NK-92 (cell line): ENCODE measurements around the gene EVL.
"Not testable (repeated sequence)": the region's sequence is repeated elsewhere in the genome, so short reads cannot be mapped to it uniquely, and the experiment has no call there.

Experiments
- DNase-seq: peaks from one replicate; lab custom pipeline; 2025; ENCODE audit not compliant: unreplicated experiment; lab: John Stamatoyannopoulos, UW

EVL gene

GRCh38 chr14:100159865-100160533 is 94.8 kb downstream of the EVL start:
- no peak for DNase-seq

GRCh38 chr14:100160534-100160916 is 95.3 kb downstream of the EVL start:
- no peak for DNase-seq

- no peak for DNase-seq
Observed at GRCh38 chr14:100165376-100165775, 100.2 kb downstream of the EVL start.

GRCh38 chr14:100165831-100166440 is 100.7 kb downstream of the EVL start:
- DNase-seq = no peak

GRCh38 chr14:100168506-100168905 is 103.3 kb downstream of the EVL start:
- no peak for DNase-seq

- DNase-seq = no peak
Observed at GRCh38 chr14:100170880-100171279, 105.7 kb downstream of the EVL start.

GRCh38 chr14:100172811-100173210 is 107.6 kb downstream of the EVL start:
- no peak for DNase-seq

- no peak for DNase-seq
Observed at GRCh38 chr14:100173353-100173752, 108.1 kb downstream of the EVL start.

- no peak for DNase-seq
Observed at GRCh38 chr14:100176811-100177327, 111.6 kb downstream of the EVL start.

- DNase-seq = no peak
Observed at GRCh38 chr14:100178691-100179090, 113.5 kb downstream of the EVL start.

GRCh38 chr14:100180671-100181070 is 115.4 kb downstream of the EVL start:
- DNase-seq = not testable (repeated sequence)

GRCh38 chr14:100181876-100182551 is 116.8 kb downstream of the EVL start:
- DNase-seq = not testable (repeated sequence)

GRCh38 chr14:100187247-100187833 is 122.1 kb downstream of the EVL start:
- no peak for DNase-seq

- DNase-seq = no peak
Observed at GRCh38 chr14:100188392-100189030, 123.3 kb downstream of the EVL start.

- no peak for DNase-seq
Observed at GRCh38 chr14:100190126-100190525, 124.9 kb downstream of the EVL start.

- no peak for DNase-seq
Observed at GRCh38 chr14:100191584-100192249, 126.5 kb downstream of the EVL start.

- no peak for DNase-seq
Observed at GRCh38 chr14:100192250-100192671, 127.0 kb downstream of the EVL start.

- peak; percentile 94 for DNase-seq
Observed at GRCh38 chr14:100192672-100193416, 127.6 kb downstream of the EVL start.
